NOMO-1 treated with DMSO at 0.1 percent for 48 hours (cell line): Measurements from ENCODE around the gene CAV1.
"Not testable (repeated sequence)": the region's sequence is repeated elsewhere in the genome, so short reads cannot be mapped to it uniquely, and the experiment has no call there.

ENCODE experiments used
- DNase-seq: peaks from one replicate; lab custom pipeline; 2025; ENCODE audit not compliant: unreplicated experiment; lab: John Stamatoyannopoulos, UW

The CAV1 gene

GRCh38 chr7:116579322-116579721, 54.5 kb downstream of the CAV1 start:
- DNase-seq, result no peak

GRCh38 chr7:116579835-116580234, 55.0 kb downstream of the CAV1 start:
- no peak for DNase-seq

- DNase-seq, result no peak
These were observed 57.4 kb downstream of the CAV1 start for GRCh38 chr7:116582164-116582732.

- DNase-seq, result no peak
These were observed 58.1 kb downstream of the CAV1 start for GRCh38 chr7:116582806-116583444.

- peak; percentile 28 for DNase-seq
These were observed 58.8 kb downstream of the CAV1 start for GRCh38 chr7:116583653-116584052.

- no peak for DNase-seq
These were observed 59.9 kb downstream of the CAV1 start for GRCh38 chr7:116584721-116585120.

- no peak for DNase-seq
These were observed 60.6 kb downstream of the CAV1 start for GRCh38 chr7:116585392-116585791.

GRCh38 chr7:116585967-116586366, 61.1 kb downstream of the CAV1 start:
- DNase-seq, result no peak

GRCh38 chr7:116587200-116587599, 62.4 kb downstream of the CAV1 start:
- DNase-seq, result not testable (repeated sequence)

- DNase-seq, result peak; percentile 21
These were observed 63.4 kb downstream of the CAV1 start for GRCh38 chr7:116588225-116588624.

GRCh38 chr7:116588641-116589594, 64.1 kb downstream of the CAV1 start:
- peak; percentile 28 for DNase-seq

- DNase-seq, result no peak
These were observed 66.6 kb downstream of the CAV1 start for GRCh38 chr7:116591202-116592040.

GRCh38 chr7:116592041-116592355, 67.2 kb downstream of the CAV1 start:
- DNase-seq, result no peak

GRCh38 chr7:116592445-116592844, 67.6 kb downstream of the CAV1 start:
- DNase-seq, result no peak

GRCh38 chr7:116593359-116594075, 68.7 kb downstream of the CAV1 start:
- no peak for DNase-seq

- no peak for DNase-seq
These were observed 70.2 kb downstream of the CAV1 start for GRCh38 chr7:116595063-116595462.

- DNase-seq, result no peak
These were observed 72.5 kb downstream of the CAV1 start for GRCh38 chr7:116597384-116597783.

- DNase-seq, result no peak
These were observed 73.4 kb downstream of the CAV1 start for GRCh38 chr7:116598278-116598677.

- DNase-seq, result no peak
These were observed 74.0 kb downstream of the CAV1 start for GRCh38 chr7:116598861-116599260.

- no peak for DNase-seq
These were observed 76.6 kb downstream of the CAV1 start for GRCh38 chr7:116601426-116601825.

GRCh38 chr7:116607299-116607698, 82.5 kb downstream of the CAV1 start:
- DNase-seq, result no peak
